Stimulated activated CD4-positive, alpha-beta T cell treated with anti-CD3 and anti-CD28 coated beads, Interleukin-4, amount 100 ng/mL, for 1 hour (primary cell): ENCODE data around the gene ARF6.
"Not testable (repeated sequence)": the region's sequence is repeated elsewhere in the genome, so short reads cannot be mapped to it uniquely, and the experiment has no call there.

Source experiments
- DNase-seq: peaks from one replicate; pipeline ENCODE4 v3.0.0-alpha.2; 2020

Gene ARF6

GRCh38 chr14:49892636-49893308, at the start of gene ARF6:
TSS of gene ARF6 (plus strand) at chr14:49893082. CDS start at chr14:49893737, 655 bp downstream.
- DNase-seq = peak; percentile 98

- DNase-seq = no peak
Observed at GRCh38 chr14:49849213-49849847, 43.6 kb upstream of the ARF6 start.

GRCh38 chr14:49851813-49852212, 41.1 kb upstream of the ARF6 start:
- DNase-seq = no peak

- DNase-seq = peak; percentile 79
Observed at GRCh38 chr14:49852301-49853157, 40.4 kb upstream of the ARF6 start, which contains the start of gene NEMF. TSS of gene NEMF (minus strand) at chr14:49852788. CDS start at chr14:49852753, 35 bp downstream.

GRCh38 chr14:49853158-49853477, 39.8 kb upstream of the ARF6 start:
- DNase-seq = no peak

GRCh38 chr14:49853572-49854375, 39.1 kb upstream of the ARF6 start:
- DNase-seq = peak; percentile 64

GRCh38 chr14:49857427-49858003, 35.4 kb upstream of the ARF6 start:
- DNase-seq = no peak

- DNase-seq = no peak
Observed at GRCh38 chr14:49858383-49858782, 34.5 kb upstream of the ARF6 start.

- no peak for DNase-seq
Observed at GRCh38 chr14:49860988-49861698, 31.7 kb upstream of the ARF6 start.

- DNase-seq = peak; percentile 60
Observed at GRCh38 chr14:49861699-49862088, 31.2 kb upstream of the ARF6 start.

- peak; percentile 77 for DNase-seq
Observed at GRCh38 chr14:49862089-49862673, 30.7 kb upstream of the ARF6 start.

GRCh38 chr14:49863487-49864281, 29.2 kb upstream of the ARF6 start:
- no peak for DNase-seq

GRCh38 chr14:49865431-49865859, 27.4 kb upstream of the ARF6 start:
- DNase-seq = peak; percentile 87

GRCh38 chr14:49867831-49868719, 24.8 kb upstream of the ARF6 start:
- peak; percentile 98 for DNase-seq

- DNase-seq = no peak
Observed at GRCh38 chr14:49868720-49869114, 24.2 kb upstream of the ARF6 start.

GRCh38 chr14:49870908-49871307, 22.0 kb upstream of the ARF6 start:
- no peak for DNase-seq

- not testable (repeated sequence) for DNase-seq
Observed at GRCh38 chr14:49873548-49873947, 19.3 kb upstream of the ARF6 start.

GRCh38 chr14:49875640-49876198, 17.2 kb upstream of the ARF6 start:
- no peak for DNase-seq

GRCh38 chr14:49876563-49877127, 16.2 kb upstream of the ARF6 start:
- no peak for DNase-seq
